ENCODE data around the gene NCKAP5. TPM values are rescaled to one million over a fixed set of nuclear protein-coding genes. Genes with fewer than 3 reads are reported as not detected.

Gene NCKAP5
- total RNA-seq, 1 experiment from 2014 or later, result 0.47 TPM

GRCh38 chr2:132652474-132652873 lies 915.8 kb downstream of the NCKAP5 start:
- DNase-seq (ENCODE audit: low read depth), result no peak

- peak; percentile 46 for DNase-seq (ENCODE audit: low read depth)
These were observed 916.9 kb downstream of the NCKAP5 start for GRCh38 chr2:132651115-132652045.

- DNase-seq (ENCODE audit: low read depth), result no peak
These were observed 921.6 kb downstream of the NCKAP5 start for GRCh38 chr2:132646540-132647108.

GRCh38 chr2:132645722-132646539 lies 922.3 kb downstream of the NCKAP5 start:
- DNase-seq (ENCODE audit: low read depth), result no peak

GRCh38 chr2:132645176-132645575 lies 923.1 kb downstream of the NCKAP5 start:
- no peak for DNase-seq (ENCODE audit: low read depth)

- DNase-seq (ENCODE audit: low read depth), result no peak
These were observed 925.8 kb downstream of the NCKAP5 start for GRCh38 chr2:132642415-132642814.

- DNase-seq (ENCODE audit: low read depth), result no peak
These were observed 926.4 kb downstream of the NCKAP5 start for GRCh38 chr2:132641819-132642218.

GRCh38 chr2:132640116-132640515 lies 928.1 kb downstream of the NCKAP5 start:
- no peak for DNase-seq (ENCODE audit: low read depth)

- DNase-seq (ENCODE audit: low read depth), result no peak
These were observed 929.8 kb downstream of the NCKAP5 start for GRCh38 chr2:132638313-132639040.

- no peak for DNase-seq (ENCODE audit: low read depth)
These were observed 931.9 kb downstream of the NCKAP5 start for GRCh38 chr2:132636346-132636745.

GRCh38 chr2:132633635-132634034 lies 934.6 kb downstream of the NCKAP5 start:
- DNase-seq (ENCODE audit: low read depth), result no peak

- DNase-seq (ENCODE audit: low read depth), result peak; percentile 44
These were observed 936.1 kb downstream of the NCKAP5 start for GRCh38 chr2:132632000-132632649.

GRCh38 chr2:132627536-132627935 lies 940.7 kb downstream of the NCKAP5 start:
- peak; percentile 50 for DNase-seq (ENCODE audit: low read depth)

GRCh38 chr2:132623096-132623839 lies 945.0 kb downstream of the NCKAP5 start:
- peak; percentile 85 for DNase-seq (ENCODE audit: low read depth)

Small RNA genes lying within 50 kb of the gene (small RNA-seq; reads per million reads assigned to genes)
- not detected for gene AC016909.1
- gene RN7SKP154, result not detected
- gene RNU6-579P, result not detected

All from HT1080 (cell line).